HEK293 (cell line): ENCODE results near the gene PPFIBP1.

ENCODE experiments used
- CTCF ChIP-seq: fragments of 450-650 bp; formaldehyde crosslinking; IDR thresholded peaks from 2 replicates; pipeline ENCODE4 v1.5.1; 2016; ENCODE audit warnings: missing biosample characterization, missing genetic modification characterization
- ZFP3 ChIP-seq: fragments of 450-650 bp; formaldehyde crosslinking; IDR thresholded peaks from 2 replicates; pipeline ENCODE4 v1.5.1; 2016; ENCODE audit warnings: low read depth, missing biosample characterization, missing genetic modification characterization
- ZSCAN30 ChIP-seq: fragments of 450-650 bp; IDR thresholded peaks from 2 replicates; pipeline ENCODE4 v1.5.1; 2018; ENCODE audit warnings: missing biosample characterization, mild to moderate bottlenecking, missing genetic modification characterization, moderate library complexity
- TF ChIP-seq, protein P1 (sequence below): fragments of 450-650 bp; formaldehyde crosslinking; IDR thresholded peaks from 2 replicates; pipeline ENCODE4 v1.5.1; 2016; ENCODE audit warnings: missing biosample characterization, missing genetic modification characterization

GRCh38 chr12:27703720-27704452, 179.9 kb downstream of the PPFIBP1 start:
- TF ChIP-seq, protein P1, sequence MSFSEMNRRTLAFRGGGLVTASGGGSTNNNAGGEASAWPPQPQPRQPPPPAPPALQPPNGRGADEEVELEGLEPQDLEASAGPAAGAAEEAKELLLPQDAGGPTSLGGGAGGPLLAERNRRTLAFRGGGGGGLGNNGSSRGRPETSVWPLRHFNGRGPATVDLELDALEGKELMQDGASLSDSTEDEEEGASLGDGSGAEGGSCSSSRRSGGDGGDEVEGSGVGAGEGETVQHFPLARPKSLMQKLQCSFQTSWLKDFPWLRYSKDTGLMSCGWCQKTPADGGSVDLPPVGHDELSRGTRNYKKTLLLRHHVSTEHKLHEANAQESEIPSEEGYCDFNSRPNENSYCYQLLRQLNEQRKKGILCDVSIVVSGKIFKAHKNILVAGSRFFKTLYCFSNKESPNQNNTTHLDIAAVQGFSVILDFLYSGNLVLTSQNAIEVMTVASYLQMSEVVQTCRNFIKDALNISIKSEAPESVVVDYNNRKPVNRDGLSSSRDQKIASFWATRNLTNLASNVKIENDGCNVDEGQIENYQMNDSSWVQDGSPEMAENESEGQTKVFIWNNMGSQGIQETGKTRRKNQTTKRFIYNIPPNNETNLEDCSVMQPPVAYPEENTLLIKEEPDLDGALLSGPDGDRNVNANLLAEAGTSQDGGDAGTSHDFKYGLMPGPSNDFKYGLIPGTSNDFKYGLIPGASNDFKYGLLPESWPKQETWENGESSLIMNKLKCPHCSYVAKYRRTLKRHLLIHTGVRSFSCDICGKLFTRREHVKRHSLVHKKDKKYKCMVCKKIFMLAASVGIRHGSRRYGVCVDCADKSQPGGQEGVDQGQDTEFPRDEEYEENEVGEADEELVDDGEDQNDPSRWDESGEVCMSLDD: no peak
- no peak for TF ChIP-seq ZFP3 (tag by site-specific recombination)
- peak; percentile 29; the same call in 1 of the 2 replicates for TF ChIP-seq CTCF
- peak; percentile 80; the same call in 1 of the 2 replicates for TF ChIP-seq ZSCAN30 (tag by site-specific recombination)
